ENCODE data around the gene RFC2.
"Not testable (repeated sequence)": the region's sequence is repeated elsewhere in the genome, so short reads cannot be mapped to it uniquely, and the experiment has no call there.

RFC2 gene

GRCh38 chr7:74246497-74246896 is 7.7 kb downstream of the RFC2 start:
- no peak for DNase-seq

DNA sequence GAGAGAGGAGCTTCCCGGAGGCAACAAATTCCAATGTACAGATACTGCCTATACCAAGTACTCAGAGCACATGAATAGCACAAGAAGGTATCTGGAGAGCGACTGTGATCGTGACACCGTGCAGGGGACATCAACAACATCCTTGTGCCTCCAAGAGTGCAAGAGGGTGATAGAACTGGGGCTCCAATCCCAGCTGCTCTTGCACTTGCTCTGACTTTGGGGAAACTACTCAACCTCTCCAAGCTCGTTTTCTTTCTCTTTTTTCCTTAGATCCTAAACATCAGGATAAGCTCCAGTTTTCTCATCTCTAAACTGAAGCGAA is 12.1 kb downstream of the RFC2 start:
- DNase-seq: no peak

DNA sequence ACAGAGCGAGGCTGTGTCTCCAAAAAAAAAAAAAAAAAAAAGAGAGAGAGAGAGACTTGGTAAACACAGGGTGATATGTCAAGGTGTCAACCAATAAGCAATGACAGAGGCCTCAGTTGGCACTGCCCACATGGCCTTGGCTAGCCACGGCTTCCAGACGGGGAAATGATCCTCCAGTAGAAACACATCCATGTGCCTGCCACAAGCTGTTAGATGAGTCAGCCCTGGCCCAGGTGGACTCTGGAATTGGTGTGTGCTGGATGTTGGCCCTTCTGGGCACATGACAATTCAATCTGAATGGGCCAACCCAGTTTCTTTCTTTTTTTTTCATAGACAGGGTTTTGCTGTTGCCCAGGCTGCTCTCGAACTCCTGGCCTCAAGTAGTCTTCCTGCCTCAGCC is 13.7 kb downstream of the RFC2 start:
- DNase-seq: no peak

DNA sequence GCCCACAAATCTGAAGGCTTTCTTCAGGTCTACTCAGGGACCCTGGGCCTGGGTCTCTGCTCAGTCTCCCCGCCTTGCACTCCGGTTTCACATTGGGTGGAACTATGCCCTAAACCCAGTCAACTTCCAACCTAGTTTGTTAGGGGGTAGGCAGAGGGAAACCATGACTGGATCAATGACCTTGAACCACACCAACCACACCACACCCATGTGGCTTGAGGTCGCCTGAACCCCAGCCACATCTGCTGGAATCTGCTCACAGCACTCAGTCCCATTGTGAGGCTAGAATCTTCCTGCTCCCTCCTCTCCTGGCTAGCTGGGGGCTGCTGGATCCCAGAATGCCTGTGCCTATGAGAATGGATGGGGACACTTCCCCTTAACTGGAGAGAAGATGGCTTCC is 17.9 kb downstream of the RFC2 start:
- no peak for DNase-seq

GRCh38 chr7:74235518-74236268 is 18.5 kb downstream of the RFC2 start:
- DNase-seq: no peak

DNA sequence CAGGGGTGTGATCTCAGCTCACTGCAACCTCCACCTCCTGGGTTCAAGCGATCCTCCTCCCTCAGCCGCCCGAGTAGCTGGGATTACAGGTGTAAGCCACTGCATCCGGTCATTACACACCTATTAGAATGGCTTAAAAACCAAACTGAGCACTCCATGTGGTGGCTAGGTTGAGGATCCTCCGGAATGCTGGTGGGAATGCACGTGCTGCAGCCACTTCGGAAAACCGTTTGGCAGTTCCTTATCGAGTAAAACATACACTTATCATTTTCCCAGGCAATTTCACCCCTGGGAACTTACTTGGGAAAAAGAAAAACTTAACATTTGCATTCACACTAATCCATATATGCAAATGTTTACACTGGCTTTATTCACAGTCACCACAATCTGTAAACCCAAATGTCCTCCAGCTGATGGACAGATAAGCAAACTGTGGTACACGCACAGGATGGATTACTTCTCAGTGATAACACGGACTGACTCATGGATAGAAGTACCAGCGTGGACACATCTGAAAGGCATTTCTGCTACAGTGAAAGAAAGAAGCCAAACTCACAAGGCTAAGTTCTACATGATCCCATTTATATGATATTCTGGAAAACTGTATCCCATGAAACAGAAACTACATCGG is 20.4 kb downstream of the RFC2 start:
- DNase-seq: no peak

- no peak for DNase-seq
Observed at GRCh38 chr7:74231232-74231590, 23.0 kb downstream of the RFC2 start.

DNA sequence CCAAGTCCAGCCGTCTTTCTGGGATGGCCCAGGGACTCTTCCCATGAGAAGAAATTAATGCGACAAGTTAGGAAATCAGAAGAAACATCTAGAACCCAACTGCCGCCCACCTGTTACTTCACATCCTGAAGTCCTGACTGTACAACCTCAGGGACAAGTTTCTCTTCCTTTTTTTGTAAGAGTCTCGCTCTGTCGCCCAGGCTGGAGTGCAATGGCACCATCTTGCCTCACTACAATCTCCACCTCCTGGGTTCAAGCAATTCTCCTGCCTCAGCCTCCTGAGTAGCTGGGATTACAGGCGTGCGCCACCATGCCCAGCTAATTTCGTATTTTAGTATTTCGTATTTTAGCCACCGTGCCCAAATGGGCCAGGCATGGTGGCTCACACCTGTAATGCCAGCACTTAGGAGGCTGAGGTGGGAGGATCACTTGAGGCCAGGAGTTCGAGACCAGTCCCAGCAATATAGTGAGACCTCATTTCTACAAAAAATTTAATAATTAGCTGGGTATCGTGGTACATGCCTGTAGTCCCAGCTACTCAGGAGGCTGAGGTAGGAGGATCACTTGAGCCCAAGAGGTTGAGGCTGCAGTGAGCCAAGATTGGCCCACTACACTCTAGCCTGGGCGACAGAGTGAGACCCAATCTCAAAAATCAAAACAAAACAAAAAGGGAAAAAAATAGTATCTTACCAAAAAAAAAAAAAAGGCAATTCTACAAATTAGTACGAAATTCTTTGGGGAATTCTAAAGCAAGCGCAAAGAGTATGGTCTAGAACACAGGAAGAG is 23.6 kb downstream of the RFC2 start:
- DNase-seq: no peak

DNA sequence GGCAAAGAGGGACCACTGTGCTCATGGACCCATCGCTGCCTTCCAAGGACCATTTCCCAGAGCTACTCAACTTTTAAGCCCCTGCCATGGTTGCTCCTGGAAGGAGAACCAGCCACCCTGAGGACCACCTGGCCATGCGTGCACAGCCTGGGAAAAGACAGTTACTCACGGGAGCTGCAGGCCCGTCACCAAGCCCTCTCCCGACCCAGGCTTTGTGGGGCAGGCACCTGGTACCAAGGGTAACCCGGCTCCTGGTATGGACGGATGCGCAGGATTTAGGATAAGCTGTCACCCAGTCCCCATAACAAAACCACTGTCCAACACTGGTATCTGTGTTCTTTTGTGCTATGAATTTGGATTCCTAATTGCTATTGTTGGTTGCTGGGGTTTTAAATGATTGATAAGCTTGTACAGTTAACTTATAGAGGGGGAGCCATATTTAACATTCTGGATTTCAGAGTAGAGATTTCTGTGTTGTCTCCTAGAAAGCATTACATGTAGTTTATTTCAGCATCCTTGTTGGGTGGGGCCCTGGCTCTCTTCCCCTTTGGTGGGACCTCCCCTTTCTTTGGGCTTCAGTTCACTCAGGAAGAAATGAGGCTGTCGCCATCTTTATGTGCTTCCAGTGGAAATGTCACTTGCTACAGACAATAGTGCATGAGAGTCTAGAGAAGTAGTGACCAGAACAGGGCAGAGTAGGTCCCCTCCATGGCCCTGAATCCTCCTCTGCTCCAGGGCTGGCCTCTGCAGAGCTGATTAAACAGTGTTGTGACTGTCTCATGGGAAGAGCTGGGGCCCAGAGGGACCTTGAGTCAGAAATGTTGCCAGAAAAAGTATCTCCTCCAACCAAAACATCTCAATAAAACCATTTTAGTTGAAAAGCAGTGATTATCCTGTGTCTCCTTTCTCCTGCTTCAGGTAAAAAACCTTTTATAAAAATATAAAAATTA is 25.0 kb downstream of the RFC2 start:
- no peak for DNase-seq

DNA sequence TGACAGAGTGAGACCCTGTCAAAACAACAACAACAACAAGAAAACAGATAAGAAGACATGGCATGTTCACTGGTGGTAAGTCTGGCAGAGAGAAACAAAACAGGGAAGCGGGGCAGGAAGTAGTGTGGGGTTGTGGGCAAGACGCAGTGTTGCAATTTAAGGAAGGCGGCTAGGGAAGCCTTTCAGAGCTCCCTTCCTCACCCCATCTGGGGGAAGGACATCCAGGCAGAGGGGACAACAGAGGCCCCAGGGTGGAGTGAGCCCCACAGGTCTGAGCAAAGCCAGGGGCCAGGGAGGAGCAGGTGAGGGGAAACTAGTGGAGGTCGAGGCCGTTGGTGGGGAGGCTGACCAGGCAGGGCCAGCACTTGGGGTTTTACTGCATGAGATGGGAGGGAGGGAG is 27.6 kb downstream of the RFC2 start:
- DNase-seq: no peak

- no peak for DNase-seq
Observed at GRCh38 chr7:74225400-74225799, 28.8 kb downstream of the RFC2 start.

- DNase-seq: not testable (repeated sequence)
Observed at GRCh38 chr7:74224907-74225306, 29.3 kb downstream of the RFC2 start.

- no peak for DNase-seq
Observed at GRCh38 chr7:74224511-74224832, 29.7 kb downstream of the RFC2 start.

GRCh38 chr7:74223711-74224510 is 30.3 kb downstream of the RFC2 start:
- DNase-seq: no peak

- no peak for DNase-seq
Observed at GRCh38 chr7:74222851-74223710, 31.1 kb downstream of the RFC2 start.

DNA sequence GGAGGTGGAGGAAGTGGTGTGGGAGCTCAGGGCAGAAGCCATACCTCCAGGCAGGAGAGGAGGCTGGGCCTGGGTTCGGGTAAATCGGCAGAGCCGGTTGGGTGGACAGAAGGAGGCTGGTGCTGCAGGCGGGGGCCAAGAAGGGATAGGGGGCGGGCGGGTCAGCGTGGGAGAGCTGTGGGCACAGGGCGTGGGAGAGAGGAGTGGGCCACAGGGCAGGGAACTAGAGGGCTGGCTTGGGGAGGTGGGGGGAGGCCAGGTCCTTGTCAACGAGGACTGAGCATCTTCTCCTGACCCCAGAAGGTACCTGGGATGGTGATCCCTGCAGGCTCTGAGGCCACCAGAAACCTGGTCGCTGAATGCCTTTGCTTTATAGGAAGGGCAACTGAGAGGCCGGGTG is 32.5 kb downstream of the RFC2 start:
- DNase-seq: no peak

DNA sequence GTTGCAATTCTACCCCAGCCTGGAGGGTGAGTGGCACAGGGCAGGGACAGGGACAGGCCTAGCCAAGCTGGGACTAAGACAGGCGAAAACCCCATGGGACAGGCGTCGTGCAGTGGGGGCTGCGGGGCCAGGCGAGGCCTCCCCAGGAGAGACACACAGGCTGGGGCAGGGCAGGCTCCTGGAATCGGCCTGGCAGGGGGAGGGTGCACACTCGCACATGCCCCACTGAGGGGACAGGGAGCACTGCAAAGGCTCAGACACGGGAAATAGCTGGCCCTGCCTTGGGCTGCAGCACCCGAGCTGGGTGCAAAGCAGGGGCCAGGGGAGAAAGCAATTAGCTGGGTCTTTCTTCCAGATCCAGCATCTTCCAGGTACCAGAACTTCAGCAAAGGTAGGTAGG is 34.0 kb downstream of the RFC2 start:
- no peak for DNase-seq

GRCh38 chr7:74219416-74219815 is 34.8 kb downstream of the RFC2 start:
- no peak for DNase-seq

- DNase-seq: no peak
Observed at GRCh38 chr7:74218343-74218698, 35.9 kb downstream of the RFC2 start.

DNA sequence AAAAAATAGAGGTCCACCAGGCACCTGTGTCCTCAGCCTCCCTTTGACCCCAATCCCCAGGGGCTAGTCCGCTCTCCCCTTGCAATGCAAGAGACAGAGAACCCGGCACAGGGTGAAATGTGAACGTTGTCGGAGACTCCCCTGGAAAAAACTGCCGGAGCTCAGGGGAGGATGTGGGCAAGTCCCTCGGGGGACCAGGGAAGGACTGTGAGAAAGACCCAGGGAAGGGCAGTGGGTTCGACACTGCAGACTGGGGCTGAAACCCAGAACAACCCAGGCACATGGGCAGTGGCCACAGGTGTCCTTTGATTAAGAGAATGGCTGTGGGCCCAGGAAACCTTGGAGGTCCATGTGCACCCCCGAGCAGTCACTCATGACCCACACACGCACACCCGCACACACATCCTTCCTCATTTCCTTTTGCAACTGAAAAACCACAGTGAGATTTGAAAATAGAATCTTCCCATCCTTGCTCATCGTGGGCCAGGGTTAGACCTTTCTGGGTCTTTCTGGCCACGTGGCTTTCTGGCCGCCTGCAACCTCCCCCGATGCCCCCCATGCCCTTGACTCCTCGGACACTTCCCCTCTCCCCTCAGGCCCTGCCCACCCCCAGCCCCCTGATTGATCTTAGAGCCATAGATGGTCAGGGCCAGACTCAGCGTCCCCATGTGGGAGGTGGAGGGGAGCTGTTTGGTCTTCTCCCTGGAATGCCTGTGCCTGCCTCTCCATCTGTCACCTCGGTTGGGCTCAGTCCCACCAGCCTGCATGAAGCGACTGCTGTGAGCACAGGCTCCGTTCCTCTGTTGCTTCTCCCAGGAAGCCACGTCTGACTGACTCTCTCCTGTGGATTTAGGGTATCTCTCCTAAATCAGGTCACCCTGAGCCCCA is 36.5 kb downstream of the RFC2 start:
- no peak for DNase-seq

All from stimulated activated CD4-positive, alpha-beta T cell treated with anti-CD3 and anti-CD28 coated beads, Interleukin-15, amount 100 ng/mL, for 24 hours (primary cell).